GM19328 (cell line): ENCODE data around the gene COPS9.

Experiments
- ATAC-seq: cut with Tn5 transposase; IDR thresholded peaks from one replicate; pipeline ENCODE4 v1.9.1; 2021; ENCODE audit warnings: mild to moderate bottlenecking, moderate library complexity; ENCODE audit not compliant: unreplicated experiment

COPS9 gene

DNA sequence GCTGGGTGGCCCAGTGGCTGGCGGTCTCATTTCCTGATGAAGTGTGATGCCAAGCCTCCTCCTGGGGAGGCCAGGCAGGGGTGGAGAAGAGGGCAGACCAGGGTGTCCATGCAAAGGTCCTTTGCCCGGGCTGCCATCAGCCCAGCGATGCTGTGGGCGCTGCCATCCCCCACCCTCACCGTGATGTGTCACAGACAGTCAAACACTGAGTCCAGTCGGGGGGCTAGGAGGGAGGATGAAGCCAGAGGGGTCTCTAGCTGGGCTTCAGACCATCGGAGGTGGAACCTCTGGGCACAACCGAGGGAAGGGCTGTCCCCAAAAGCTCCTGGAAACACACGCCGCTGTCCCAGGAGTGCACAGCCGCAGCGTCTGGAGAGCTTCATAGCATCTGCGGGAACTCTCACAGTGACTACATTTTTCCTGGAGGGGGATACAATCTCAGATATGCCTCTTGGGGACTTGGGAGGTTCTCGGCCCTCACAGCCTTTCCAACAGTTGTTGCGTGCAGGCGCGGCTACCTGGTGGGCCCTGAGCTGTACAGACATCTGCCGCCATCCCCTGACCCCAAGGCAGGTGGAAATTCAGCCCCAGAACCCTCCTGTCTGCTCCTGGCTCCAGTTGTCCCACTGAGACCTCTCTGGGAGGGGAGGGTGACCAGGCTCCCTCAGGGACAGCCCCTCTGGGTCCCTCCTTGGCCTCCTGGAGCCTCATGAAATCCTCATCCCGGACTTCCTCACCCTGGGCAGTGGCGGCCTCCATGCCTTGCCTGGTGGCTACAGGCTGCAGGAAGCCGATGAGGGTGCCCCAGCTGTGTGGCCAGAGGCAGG is 30.9 kb upstream of the COPS9 start:
- ATAC-seq: no peak

GRCh38 chr2:240166191-240166590 is 30.1 kb upstream of the COPS9 start:
- ATAC-seq: no peak

DNA sequence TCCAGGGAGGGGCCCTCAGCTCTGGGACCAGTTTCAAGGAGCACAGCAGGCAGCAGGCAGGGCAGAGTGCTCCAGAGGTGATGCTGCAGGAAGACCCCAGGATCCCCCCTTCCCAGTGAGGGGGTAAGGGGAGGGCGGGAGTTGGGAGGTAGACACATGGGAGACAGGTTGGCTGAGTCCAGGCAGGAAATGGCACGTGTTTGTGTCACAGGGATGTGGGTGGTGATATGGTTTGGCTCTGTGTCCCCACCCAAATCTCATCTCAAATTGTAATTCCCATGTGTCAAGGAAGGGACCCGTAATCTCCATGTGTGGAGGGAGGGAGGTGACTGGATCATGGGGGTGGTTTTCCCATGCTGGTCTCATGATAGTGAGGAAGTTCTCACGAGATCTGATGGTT is 29.6 kb upstream of the COPS9 start:
- ATAC-seq: no peak

DNA sequence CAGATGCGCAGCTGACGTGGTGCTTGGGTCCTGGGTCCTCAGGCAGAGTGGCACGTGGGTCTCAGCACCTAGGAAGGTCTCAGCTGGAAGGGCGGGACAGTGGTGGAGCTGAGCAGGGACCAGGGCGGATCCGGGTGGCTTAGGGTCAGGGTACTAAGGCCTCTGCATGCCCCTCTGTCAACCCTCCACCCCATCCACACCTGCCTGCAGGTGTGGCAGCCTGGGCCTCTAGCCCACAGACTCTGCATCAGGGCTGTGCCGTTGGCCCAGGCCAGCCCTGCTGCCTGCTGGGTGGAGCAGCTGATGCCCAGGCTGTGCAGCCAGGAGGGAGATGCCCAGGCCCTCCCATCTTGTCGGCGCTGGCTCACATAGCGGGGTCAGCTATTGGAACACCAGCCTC is 28.9 kb upstream of the COPS9 start:
- ATAC-seq: no peak

DNA sequence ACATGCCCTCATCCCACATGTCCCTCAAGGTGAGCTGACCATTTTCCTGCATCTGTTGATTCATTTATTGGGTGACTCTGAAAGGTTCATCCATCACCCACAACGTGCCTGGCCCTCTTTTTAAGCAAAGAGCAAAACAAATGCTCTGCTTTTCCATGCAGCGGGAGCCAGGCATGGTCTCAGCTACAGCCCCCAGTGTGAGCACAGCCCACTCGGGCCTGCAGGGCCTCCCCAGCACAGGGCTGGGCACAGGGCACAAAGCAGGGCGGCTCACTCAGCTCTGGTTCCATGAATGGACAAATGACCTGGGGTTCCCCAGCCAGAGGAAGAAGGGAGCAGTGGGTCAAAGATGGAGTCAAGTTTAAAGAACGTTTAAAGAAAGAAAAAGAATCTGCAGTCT is 28.5 kb upstream of the COPS9 start:
- ATAC-seq: no peak

DNA sequence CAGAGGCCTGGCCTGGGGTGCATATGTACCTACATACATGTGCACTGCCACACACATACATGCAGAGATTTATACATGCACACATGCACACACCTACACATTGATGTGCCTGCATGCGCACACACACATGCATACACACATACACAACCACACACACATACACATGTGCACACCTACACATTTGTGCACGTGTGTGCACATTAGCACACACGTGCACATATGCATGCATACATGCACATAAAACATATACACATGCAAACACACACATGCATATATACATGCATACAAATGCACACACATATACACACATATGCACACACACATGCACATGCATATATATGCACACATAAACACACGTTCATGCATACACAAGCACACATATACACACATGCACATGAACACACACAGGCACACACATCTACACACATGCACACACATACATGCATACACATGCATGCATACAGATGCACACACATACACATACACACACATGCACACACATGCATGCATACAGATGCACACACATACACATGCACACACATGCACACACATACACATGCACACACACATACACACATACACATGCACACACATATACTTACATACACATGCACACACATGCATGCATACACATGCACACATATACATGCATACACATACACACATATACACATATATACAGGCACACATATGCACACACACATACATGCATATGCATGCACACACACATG is 27.9 kb upstream of the COPS9 start:
- ATAC-seq: no peak

- no peak for ATAC-seq
These were observed 27.0 kb upstream of the COPS9 start for GRCh38 chr2:240162939-240163714.

- ATAC-seq: no peak
These were observed 26.4 kb upstream of the COPS9 start for GRCh38 chr2:240162531-240162930.

DNA sequence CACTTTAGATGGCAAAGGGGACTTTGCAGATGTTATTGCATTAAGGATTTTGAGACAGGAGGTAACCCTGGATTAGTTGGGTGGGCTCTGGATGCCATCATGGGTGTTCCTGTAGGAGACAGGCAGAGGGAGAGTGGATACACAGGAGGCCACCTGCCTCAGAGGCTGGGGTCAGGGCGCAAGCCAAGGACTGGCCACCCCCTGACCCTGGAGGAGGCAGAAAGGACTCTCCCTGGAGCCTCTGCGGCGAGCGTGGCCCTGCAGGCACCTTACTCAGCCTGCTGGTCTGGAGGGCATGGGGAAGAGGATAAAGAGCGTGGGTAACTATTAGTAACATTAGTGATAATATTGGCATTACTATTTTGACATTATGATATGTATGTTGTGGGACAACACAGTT is 25.9 kb upstream of the COPS9 start:
- ATAC-seq: no peak

- ATAC-seq: no peak
These were observed 25.1 kb upstream of the COPS9 start for GRCh38 chr2:240161087-240161750.

GRCh38 chr2:240160291-240161086 is 24.4 kb upstream of the COPS9 start:
- ATAC-seq: no peak

DNA sequence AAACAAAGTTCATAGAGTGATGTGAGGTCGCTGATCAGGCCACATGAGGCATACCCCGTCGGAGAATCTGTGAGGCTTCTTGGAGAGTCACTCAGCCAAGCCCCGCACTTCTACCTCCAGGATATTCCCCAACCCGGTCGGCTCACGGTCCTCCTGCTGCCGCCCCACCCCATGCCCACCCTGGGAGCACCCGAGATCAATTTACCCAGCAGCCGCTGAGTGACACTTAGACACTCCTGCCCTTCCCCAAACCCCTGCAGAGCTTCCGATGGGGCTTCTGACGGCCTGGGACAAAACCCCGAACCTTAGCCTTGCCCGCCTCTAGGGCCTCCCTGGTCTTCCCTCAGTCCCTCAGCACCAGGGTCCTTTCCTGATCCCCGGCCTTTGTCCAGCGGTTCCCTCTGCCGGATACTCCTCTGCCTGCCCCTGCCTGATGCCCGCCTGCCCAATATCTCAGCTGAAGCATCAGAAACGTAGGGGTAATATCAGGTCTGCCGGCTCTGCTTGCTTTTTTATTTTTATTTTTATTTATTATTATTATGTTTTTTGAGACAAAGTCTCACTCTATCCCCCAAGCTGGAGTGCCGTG is 23.2 kb upstream of the COPS9 start:
- ATAC-seq: no peak

GRCh38 chr2:240157147-240157470 is 21.0 kb upstream of the COPS9 start:
- no peak for ATAC-seq

GRCh38 chr2:240156435-240157146 is 20.5 kb upstream of the COPS9 start:
- no peak for ATAC-seq

DNA sequence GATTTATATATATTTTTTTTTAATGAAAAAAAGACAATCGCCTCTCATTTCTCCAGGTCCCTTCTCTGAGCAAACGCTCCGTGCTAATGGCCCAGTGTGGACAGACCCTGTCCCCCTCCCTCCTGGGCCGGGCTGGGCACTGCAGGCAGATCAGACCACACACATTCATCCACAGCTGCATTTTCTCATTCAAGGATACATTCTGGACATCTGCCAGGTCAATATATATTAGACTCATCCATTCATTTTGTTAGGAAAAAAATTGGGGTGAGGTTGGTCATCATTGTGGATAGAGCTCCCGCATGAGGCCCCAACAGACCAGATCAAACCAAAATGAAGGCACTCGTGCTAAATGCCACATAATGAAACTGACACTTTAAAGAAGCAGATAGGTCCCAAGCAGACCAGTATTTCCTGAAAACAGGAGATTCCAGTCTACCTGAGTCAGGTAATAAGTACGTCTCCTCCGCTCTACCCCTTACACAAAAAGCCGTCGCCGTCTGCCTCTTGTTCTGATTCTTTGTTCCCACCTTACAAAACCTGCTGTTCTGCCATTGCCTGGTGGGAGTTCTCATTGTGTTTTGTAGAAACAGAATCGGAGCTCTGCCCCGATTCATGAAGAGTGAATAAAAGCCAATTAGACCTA is 19.8 kb upstream of the COPS9 start:
- no peak for ATAC-seq

GRCh38 chr2:240155048-240155744 is 19.1 kb upstream of the COPS9 start:
- ATAC-seq: no peak

DNA sequence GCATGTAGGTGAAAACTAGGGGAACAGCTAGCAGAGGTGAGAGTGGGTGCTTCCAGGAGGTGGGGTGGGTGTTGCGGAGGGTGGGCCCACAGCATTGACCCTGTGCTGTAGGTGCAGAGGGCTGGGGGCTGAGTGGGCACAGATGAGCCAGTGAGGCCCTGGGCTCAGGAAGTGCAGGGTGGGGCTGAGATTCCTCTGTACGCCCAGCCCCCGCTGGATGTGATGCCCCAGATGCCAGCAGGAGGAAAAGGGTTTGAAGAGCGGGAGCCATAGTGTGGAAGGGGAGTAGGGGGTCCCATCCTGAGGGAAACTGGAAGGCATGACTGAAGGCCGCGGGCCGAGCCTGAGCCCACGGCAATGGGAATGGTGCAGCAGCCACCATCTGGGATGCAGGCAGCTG is 18.5 kb upstream of the COPS9 start:
- ATAC-seq: no peak

DNA sequence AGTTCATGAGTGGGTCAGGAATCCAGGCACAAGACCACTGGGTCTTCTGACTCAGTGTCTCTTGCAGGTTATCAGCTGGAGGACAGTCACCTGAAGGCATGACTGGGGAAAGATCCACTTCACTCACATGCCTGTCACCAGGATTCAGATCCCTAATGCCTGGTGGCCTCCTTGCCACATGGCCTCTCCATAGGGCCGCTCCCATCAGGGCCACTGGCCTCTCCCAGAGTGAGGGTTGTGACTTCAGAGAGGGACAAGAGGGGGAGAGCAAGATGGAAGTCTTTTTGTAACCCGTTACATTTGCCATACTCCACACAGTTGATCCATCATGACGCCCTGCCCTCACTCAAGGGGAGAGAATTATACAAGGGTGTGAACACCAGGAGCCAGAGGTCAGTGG is 17.3 kb upstream of the COPS9 start:
- ATAC-seq: no peak
